HG03064 (cell line): ENCODE results near the gene MTMR4.
"Not testable (repeated sequence)": the region's sequence is repeated elsewhere in the genome, so short reads cannot be mapped to it uniquely, and the experiment has no call there.

Experiments
- ATAC-seq: cut with Tn5 transposase; IDR thresholded peaks from one replicate; pipeline ENCODE4 v1.9.1; 2021; ENCODE audit warnings: low read depth; ENCODE audit not compliant: unreplicated experiment

Gene MTMR4

GRCh38 chr17:58493506-58493905 is 20.9 kb downstream of the MTMR4 start:
- no peak for ATAC-seq

- ATAC-seq: no peak
Observed at GRCh38 chr17:58492238-58493121, 22.0 kb downstream of the MTMR4 start.

- ATAC-seq: no peak
Observed at GRCh38 chr17:58491510-58492045, 22.9 kb downstream of the MTMR4 start.

GRCh38 chr17:58488428-58488890 is 26.0 kb downstream of the MTMR4 start:
- ATAC-seq: no peak

GRCh38 chr17:58487589-58488427 is 26.6 kb downstream of the MTMR4 start, which contains the start of gene HSF5:
TSS of gene HSF5 (minus strand) at chr17:58488408. CDS start at chr17:58488274, 134 bp downstream.
- ATAC-seq: no peak

- ATAC-seq: no peak
Observed at GRCh38 chr17:58484600-58484999, 29.8 kb downstream of the MTMR4 start.

GRCh38 chr17:58481798-58482197 is 32.6 kb downstream of the MTMR4 start:
- not testable (repeated sequence) for ATAC-seq

- no peak for ATAC-seq
Observed at GRCh38 chr17:58480090-58480489, 34.3 kb downstream of the MTMR4 start.

GRCh38 chr17:58476812-58477211 is 37.6 kb downstream of the MTMR4 start:
- no peak for ATAC-seq

GRCh38 chr17:58475985-58476384 is 38.5 kb downstream of the MTMR4 start:
- ATAC-seq: no peak

- no peak for ATAC-seq
Observed at GRCh38 chr17:58470356-58470755, 44.1 kb downstream of the MTMR4 start.

- ATAC-seq: no peak
Observed at GRCh38 chr17:58468944-58469343, 45.5 kb downstream of the MTMR4 start.

- ATAC-seq: no peak
Observed at GRCh38 chr17:58455491-58455890, 58.9 kb downstream of the MTMR4 start.

- ATAC-seq: no peak
Observed at GRCh38 chr17:58452738-58453137, 61.7 kb downstream of the MTMR4 start.

- no peak for ATAC-seq
Observed at GRCh38 chr17:58447039-58447975, 67.1 kb downstream of the MTMR4 start.

- ATAC-seq: no peak
Observed at GRCh38 chr17:58446086-58446485, 68.4 kb downstream of the MTMR4 start.
